BJ (cell line): ENCODE results near the gene NPR2. TPM values are rescaled to one million over a fixed set of nuclear protein-coding genes. Genes with fewer than 3 reads are reported as not detected.

ENCODE experiments used
- CTCF ChIA-PET: fragments of 350-600 bp; formaldehyde crosslinking; extraction: SDS; loops from one replicate; lab custom pipeline; 2021; ENCODE audit warnings: antibody characterized with exemption, inconsistent platforms; lab: Yijun Ruan, JAX
- POLR2A ChIA-PET: fragments of 300-600 bp; sonication (Branson Sonifier 250); formaldehyde crosslinking; extraction: SDS; loops from one replicate; lab custom pipeline; 2021; ENCODE audit warnings: antibody characterized with exemption; lab: Charles Lee
- DNase-seq: peaks from one replicate; pipeline ENCODE4 v3.0.0-alpha.2; 2011; ENCODE audit warnings: low read depth
- H3K27me3 ChIP-seq: 2 replicates; pipeline ENCODE4 v1.6.0; 2011; ENCODE audit warnings: low read length; ENCODE audit not compliant: control insufficient read depth, insufficient read depth
- H3K36me3 ChIP-seq: 2 replicates; pipeline ENCODE4 v1.5.1; 2011; ENCODE audit warnings: low read length; ENCODE audit not compliant: control insufficient read depth, insufficient read depth
- H3K4me3 ChIP-seq: 2 replicates; pipeline ENCODE4 v1.5.1; 2011; ENCODE audit warnings: low read depth, mild to moderate bottlenecking, control low read depth, low read length
- CTCF ChIP-seq: IDR thresholded peaks from 2 replicates; pipeline ENCODE4 v1.5.1; 2011; ENCODE audit warnings: low read depth, mild to moderate bottlenecking, control low read depth, inconsistent platforms, low read length, moderate library complexity; ENCODE audit not compliant: insufficient read depth
- polyA plus RNA-seq: library from polyadenylated mRNA; depleted of rRNA; stranded (reverse); fragments of >200 nt; gene quantifications from 2 replicates; pipeline ENCODE4 v1.2.3, GENCODE V29; 2011

NPR2 gene
- polyA plus RNA-seq, 1 experiment: 33.4 TPM

GRCh38 chr9:35832814-35833213, 41.4 kb downstream of the NPR2 start:
- ChIA-PET POLR2A (no interaction called here), CTCF (interaction anchor here (1.1 to 2.0 kb wide), 4 partner anchors 18 to 49 kb away, joined by 4 to 8 read pairs (median 4); no protein-coding TSS in a partner anchor)
- Histone ChIP-seq H3K27me3 (no peaks in the 10 kb centered on the region), H3K4me3 (no peak overlapping the region), H3K36me3 (0 out of 2 replicates have a peak, but pooled peaks cover 1% of the 10 kb centered on the region)
- DNase-seq: no peak
- no peak for TF ChIP-seq CTCF

- ChIA-PET POLR2A (no interaction called here), CTCF (interaction anchor here (0.8 to 1.9 kb wide), 6 partner anchors 11 to 76 kb away, joined by 3 to 5 read pairs (median 4); no protein-coding TSS in a partner anchor)
- TF ChIP-seq CTCF: no peak
- Histone ChIP-seq H3K27me3 (no peaks in the 10 kb centered on the region), H3K36me3 (0 out of 2 replicates have a peak, but pooled peaks cover 1% of the 10 kb centered on the region), H3K4me3 (no peak overlapping the region)
- DNase-seq: no peak
Measured at GRCh38 chr9:35834260-35835215, 43.1 kb downstream of the NPR2 start.

DNA sequence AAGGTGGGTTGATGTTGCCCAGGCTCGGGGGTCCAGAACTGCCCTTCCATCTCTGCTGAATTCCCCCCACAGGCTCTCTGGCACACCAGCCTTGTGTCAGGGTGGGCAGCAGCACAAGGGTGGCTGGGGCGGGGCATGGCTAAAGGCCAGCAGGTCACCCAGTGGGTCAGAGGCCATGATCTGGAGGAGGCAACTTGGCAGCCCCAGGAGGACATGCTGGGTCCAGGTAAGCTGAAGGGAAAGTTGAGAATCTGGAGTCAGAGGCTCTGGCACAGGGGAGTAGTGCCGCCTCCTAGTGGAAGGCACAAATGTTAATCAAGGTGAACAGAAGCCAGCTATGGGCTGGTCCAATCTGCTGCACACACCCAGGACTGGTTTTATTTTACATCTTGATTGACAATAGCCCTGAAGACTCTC, 43.8 kb downstream of the NPR2 start:
- Histone ChIP-seq H3K27me3 (no peaks in the 10 kb centered on the region), H3K36me3 (0 out of 2 replicates have a peak, but pooled peaks cover 1% of the 10 kb centered on the region), H3K4me3 (no peak overlapping the region)
- no peak for DNase-seq
- CTCF ChIA-PET: interaction anchor here (0.6 to 1.9 kb wide), 7 partner anchors 9 to 75 kb away, joined by 3 to 6 read pairs (median 3); no protein-coding TSS in a partner anchor
- peak; percentile 29; the same call in 1 of the 2 replicates for TF ChIP-seq CTCF
- POLR2A ChIA-PET: no interaction called here

DNA sequence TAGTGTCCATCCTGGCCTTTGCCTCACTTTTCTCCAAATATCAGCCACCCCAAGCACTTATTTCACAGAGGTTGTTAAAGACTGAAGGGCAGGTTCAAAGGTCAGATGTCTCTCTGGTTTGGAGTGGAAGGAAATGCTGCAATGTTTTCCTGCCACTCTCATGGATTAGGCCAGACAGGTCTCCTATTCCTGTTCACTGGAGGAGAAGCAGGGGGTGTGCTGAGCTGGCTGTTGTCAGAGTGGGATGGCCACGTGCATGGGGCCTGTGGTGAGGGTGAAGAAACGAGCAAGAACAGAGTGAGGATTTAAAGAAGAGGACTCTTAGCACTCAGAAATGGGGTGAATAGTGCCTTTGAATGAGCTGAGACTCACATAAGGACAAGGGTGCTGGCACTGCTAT, 44.4 kb downstream of the NPR2 start:
- ChIA-PET CTCF (interaction anchor here (0.6 to 1.9 kb wide), 7 partner anchors 9 to 285 kb away, joined by 3 to 6 read pairs (median 3); no protein-coding TSS in a partner anchor), POLR2A (no interaction called here)
- H3K27me3 ChIP-seq: no peaks in the 10 kb centered on the region
- TF ChIP-seq CTCF: no peak
- H3K4me3 ChIP-seq: no peak overlapping the region
- DNase-seq: no peak
- 0 out of 2 replicates have a peak, but pooled peaks cover 1% of the 10 kb centered on the region for H3K36me3 ChIP-seq

- CTCF ChIA-PET: interaction anchor here (0.6 to 2.1 kb wide), 7 partner anchors 8 to 286 kb away, joined by 3 to 8 read pairs (median 4); partner anchors contain the start of genes FAM221B and TMEM8B
- TF ChIP-seq CTCF: no peak
Measured at GRCh38 chr9:35836595-35836994, 45.2 kb downstream of the NPR2 start.

More at GRCh38 chr9:35836595-35836994, 45.2 kb downstream of the NPR2 start:
- Histone ChIP-seq H3K27me3 (no peaks in the 10 kb centered on the region), H3K4me3 (no peak overlapping the region), H3K36me3 (peaks cover 3% of the 10 kb centered on the region; the same call in 1 of the 2 replicates)
- no peak for DNase-seq
- POLR2A ChIA-PET: no interaction called here
